GM18499 (cell line): Measurements from ENCODE around the gene TAS1R1.

Experiments
- ATAC-seq: cut with Tn5 transposase; IDR thresholded peaks from one replicate; pipeline ENCODE4 v1.9.1; 2021; ENCODE audit warnings: moderate number of reproducible peaks; ENCODE audit not compliant: insufficient read depth, unreplicated experiment

The TAS1R1 gene

DNA sequence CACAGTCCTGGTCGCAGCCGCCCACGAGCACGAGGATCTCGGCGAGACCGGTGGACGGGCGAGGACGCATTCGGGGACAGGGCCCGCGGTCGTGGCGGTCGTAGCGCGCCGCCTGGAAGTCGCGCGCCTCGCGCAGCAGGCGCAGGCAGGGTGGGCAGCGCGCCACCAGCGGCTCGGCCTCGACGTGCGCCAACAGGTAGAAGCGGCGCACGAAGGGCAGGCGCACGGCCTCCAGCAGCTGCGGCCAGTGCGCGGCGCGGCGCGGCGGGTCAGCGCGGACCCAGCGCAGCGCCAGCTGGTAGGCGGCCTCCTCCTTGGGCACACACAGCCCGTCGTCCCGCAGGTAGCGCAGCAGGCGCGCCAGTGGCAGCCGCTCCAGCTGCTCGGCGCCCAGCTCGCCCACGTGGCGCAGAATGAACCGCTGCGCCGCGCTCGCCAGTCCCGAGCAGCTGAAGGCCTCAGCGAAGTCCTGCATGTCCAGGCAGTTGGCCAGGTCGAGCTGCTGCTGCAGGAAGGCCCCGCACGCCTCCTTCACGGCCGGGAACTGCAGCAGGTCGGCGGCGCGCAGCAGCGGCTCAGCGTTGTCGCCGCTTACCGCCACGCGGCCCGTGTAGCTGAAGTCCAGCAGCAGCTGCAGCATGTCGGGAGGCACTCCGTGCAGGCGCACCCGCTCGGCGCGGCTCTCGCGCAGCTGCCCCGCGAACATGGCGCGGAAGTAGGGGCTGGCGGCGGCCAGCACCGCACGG lies 47.0 kb downstream of the TAS1R1 start:
- no peak for ATAC-seq

DNA sequence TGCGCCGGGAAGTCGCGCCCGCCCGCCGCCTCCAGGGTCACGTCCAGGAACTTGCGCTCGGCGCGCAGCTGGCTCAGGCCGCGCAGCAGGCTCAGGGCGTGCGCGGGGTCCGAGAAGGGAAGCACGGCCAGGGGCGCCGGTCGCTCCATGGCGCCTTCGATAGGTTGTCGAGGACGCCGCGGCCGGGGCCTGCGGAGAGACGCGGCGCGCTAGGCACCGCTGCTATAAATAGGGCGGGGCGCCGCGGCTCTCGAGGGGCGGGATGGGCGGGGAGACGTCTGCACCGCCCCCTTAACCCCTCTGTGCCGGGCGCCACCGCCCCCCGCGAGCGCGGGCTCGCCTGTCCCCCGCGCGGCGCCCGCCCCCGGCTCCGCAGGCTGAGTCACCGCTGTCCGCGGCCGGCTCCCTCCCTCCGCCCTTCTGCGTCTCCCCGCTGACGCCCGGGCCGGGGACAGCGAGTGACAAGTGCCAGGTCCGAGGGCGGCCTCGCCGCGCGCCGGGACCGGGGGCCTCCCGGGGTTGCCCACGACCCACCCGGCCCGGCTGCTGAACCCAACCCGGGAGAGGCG lies 47.6 kb downstream of the TAS1R1 start, which contains the start of gene KLHL21:
Gene KLHL21 (minus strand): TSS at position 201 of the 569 bp plus-strand sequence. CDS start 52 bp downstream, at position 149.
- ATAC-seq, result no peak

DNA sequence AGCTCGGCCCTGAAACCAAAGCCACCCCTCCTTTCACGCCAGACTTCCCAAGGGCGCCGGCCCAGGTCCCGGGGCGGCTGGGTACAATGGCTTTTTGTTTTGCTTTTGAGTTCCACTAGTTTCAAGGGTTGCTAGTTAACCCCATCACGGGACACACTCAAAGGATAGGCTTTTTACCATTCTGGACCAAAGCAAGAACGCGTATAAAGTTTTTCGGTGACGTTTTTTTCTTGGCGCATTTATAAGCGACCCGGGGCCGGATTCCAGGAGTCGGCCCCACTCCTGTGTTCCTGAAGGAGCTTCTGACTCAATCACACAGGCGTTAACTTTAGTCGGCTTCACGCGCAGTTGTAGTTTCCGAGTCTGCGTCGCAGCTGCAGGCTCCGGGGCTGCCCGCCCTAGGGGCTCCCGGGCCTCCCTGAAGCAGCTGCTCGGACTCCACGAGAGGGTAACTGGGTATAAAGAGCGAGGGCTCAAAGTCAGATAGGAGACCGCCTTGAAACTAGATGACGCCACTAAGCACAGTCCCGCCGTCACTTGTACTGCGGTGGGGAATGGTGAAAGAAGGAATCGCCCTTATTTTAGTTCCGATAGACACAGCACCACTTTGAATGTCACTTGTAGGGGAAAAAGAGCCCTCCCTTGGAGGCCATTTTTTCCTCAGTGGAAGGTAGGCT lies 48.3 kb downstream of the TAS1R1 start:
- ATAC-seq, result no peak

DNA sequence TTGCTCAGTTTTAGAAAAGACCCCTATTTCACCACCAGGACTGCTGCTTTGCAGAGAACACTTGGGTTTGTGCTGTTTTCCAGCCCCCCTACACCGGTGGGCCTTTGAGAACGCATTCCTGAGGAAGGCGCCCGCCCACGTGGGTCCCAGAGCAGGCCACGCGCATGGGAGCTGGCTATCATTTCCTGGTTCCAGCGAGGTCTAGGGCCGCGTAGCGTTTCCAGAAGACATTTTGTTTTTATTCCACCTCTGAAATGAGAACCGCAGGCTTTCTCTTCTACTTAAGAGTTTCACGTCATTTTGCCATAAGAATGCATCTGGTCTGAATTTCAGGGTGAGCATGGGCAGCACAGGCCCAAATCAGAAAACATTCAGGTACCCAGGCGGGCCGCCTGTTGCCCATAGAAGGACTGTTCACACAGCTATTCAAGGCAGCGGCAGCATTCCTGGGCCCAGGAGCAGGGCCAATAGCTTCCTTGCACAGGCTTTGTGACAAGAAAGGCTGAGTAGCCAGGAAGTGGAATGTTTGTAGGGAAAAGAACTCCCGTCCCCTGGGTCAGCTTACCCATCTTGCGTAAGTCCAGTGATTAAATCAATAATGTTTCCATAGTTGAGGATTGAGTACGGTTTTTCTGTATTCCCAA lies 48.9 kb downstream of the TAS1R1 start:
- no peak for ATAC-seq

DNA sequence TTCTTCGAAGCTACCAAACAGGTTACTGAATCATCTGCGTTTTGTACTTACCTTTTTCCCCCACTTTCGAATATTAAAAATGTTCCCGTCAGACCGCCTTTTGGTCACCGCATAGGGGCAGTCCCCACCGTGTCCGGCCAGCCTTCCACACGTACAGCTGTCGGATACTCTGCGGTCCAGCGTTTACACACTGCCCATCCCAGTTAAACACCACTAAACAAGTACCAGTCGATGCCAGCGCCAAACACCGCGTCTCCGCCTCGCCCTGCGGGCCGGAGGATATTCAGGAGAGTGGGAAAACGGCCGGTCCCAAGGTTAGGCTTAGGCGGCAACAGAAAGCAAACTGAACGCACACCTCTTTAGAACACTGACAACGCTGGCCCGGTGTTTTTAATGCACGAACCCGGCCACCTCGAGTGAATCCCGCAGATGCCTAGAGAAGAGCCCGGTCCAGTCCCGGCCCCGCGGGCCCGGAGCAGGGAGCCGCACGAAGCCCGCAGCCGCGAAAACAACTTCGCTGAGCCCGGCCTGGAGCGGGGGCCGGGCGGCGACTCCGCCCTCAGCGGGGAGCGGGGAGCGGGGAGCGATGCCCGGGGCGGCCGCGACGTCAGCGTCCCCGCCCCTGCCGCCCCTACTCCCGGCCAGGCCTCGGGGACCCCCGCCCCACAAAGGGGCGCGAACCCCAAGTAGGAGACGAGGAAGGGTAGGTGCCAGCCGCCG lies 57.7 kb downstream of the TAS1R1 start:
- ATAC-seq, result peak; percentile 17

DNA sequence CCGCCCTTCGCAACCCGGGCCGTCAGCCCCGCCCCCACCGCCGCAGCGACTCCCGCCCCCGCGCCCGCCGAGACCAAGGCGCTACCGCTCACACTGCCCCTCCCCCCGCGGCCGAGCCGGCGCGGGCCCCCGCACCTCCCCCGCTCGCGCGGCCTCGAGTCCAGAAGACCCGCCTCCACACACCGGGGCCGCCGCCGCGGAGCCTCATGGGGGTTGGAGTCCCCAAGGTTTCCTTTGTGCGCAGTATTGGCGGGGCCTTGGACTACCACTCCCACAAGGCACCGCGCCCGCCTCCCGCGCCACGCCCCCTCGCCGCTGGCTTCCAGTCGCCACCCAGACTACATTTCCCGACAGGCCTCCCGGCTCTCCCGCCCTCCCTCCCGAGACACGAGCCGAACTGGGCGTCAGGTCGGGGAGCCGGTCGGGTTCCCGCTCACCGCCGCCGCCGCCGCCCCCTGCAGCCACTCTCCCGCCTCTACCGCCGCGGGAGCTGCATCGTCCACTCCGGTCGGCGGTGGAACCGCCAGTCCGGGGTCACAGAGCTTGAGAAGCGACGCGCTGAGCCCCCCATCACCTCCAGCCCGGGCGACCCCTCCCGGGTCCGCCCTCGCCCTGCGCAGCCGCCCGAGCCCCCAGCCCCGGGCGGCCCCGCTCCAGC lies 58.4 kb downstream of the TAS1R1 start, which contains the start of gene PHF13:
Gene PHF13 (plus strand): TSS at position 371 of the 658 bp plus-strand sequence. CDS start 336 bp downstream, outside the sequence.
- peak; percentile 79 for ATAC-seq

DNA sequence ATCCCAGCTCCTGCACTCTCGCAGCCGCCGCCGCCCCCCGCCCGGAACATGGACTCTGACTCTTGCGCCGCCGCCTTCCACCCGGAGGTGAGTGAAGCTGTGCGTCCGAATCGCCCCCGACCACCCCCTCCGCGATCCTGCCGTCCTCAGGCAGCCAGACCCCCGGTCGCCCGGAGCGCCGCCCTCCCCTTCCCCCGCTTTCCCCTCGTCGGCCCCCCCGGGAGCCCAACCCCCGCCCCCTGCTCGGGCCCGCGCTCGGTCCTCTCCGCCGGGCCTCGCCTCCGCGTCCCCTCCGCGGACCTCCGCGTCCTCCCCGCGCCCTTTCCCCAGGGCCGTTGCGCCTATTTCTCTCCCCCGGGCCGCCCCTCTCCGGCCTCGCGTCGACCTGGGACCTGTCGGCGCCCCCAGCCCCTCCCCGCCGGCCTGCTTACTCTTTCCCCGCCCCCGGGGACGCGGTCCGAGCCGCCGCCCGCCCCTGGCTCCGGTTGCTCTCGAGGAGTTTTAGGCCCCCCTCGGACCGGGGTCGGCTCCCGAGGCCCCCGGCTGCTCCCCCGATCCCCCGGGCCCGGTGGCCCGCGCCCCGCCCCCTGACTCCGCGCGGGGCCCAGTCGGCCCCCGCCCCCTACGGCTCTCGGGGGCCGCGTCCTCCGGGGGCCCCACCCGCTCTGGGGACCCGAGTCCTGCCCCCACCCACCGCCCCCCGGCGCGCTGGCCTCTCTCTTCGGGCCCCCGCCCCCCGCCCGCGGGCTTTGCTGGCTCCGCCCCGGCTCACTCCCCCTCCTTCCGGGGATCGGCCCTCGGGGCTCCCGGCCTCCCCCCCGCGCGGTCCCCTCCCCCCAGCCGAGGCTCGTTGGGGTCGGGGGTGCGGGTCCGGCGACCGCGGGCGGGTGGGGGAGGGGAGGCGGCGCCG lies 59.2 kb downstream of the TAS1R1 start:
- no peak for ATAC-seq

DNA sequence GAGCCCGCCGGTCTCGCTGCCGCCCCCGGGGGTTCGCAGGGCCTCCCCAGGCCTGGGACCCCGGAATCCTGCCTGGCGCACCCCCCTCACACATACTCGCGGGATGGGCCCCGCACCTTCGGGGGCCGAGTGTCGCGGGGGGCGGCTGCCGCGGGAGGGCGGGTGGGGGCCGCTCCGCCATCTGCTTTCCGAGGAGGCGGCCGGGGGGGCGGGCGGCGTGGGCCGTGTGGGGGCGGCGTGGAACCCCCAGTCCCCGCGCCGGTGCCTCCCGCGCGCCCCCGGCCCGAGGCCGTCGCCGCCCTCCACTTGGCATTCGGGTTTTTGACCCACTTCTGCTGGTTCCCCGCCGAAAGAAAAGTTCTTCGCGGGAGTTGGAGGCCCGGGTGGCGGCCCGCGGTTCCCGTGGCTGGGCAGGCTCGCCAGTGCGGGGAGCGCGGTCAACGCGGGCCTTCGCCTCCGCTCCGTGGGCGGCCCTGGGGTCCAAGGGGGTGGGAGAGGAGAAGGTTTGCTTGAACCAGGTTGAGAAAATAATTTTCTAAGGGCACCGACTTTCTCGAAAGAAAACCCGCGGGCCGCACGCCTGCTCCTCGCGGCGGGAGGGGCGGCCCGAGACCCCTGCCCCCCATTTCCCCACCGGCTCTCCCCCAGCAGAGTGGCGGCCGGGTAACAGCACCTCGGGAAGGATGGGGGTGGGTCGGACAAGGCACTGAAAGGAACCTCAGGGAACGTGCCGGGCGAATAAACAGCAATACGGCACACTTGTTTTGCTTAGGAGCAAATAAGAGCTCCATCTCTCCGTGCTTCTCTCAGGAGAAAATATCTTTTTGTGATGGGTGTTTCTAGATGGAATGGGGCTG lies 60.0 kb downstream of the TAS1R1 start:
- no peak for ATAC-seq

DNA sequence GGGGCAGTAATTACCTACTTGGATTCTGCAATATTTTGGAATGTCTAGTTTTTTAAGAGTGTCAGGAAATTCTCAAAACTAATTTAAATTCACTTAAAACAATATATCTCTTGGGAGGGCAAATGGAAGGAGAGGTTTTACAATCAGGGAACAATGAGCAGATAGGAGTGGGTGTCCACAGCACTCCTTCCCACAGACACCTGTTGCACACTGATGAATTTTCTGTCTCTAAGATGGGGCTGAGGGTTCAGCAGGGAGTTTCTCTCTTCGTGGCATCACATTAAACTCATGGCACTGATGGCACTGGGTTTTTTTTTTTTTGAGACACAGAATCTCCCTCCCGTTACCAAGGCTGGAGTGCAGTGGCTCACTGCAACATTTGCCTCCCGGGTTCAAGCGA lies 63.9 kb downstream of the TAS1R1 start:
- ATAC-seq, result no peak

DNA sequence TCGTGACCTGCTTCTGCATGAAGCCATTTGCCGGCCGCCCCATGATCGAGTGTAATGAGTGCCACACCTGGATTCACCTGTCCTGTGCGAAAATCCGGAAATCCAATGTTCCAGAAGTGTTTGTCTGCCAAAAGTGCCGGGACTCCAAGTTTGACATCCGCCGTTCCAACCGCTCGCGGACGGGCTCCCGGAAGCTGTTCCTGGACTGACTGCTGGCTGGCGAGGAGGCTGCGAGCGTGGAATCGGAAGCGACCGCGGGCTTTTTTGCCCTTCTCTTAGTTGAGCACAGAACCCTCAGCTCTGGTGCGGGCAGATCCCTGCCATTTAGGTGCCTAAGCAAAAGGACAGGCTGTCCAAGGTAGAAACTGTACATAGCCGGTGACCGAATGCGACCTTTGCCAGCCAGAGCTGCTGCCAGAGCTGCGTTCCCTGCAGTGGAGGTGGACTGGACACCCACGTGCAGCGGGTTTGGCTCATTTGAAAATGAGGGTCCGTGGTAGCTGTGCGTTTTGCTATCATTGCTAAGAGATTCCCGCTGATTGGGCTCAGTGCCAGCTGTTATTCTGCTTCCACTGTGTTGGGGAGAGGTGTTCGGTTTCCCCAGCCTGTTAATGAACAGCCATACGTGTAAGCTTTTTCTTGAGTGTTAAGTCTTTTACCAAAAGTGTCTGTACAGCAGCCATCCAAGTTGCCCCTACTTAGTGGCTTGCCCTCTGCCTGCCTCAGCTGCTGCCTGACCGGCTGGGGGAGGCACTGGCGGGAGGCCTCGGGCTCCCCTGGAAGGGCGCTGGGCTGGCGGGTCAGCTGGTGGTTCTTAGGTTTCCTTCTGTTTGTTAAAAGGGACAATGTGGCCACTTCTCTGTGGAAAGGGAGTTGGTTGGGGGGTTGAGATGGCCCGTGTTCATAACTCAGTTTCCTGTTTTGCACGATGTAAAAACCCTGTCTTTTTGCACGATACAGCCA lies 66.6 kb downstream of the TAS1R1 start:
- no peak for ATAC-seq

DNA sequence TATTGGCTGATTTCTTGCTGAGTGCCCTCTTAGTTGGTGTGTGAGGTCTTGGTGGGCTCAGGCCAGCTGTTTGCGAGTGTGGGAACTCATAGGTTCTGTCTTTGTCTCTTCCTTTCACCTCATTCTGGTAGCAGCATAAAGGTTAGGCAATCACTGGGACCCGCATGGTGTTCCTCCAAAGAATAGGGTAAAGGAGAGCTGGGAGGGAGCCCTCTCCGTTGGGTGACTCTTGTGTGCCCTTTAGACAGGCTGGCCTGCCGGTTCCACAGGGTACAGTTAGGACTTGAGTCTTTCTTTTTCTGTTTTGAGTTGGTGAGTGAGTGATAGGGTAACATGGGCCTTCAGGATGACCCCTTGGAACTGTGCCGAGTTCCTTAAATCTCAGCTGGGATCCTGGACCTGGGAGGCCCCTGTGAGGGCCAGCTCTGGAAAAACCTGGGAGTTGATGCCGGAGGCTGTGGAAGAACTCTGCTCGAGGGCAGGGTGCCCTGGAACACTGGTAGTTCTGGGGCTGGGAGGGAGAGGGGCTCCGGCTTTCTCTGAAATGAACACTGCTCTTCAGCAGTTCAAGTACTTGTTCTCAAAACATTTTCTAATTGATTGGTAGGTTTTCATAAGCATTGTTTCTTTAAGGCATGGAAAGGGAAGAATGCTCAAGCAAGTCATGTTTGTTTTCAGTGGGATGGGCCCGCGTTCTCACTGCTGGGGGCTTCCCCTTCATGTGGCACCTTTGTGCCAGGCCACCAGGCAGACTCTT lies 67.5 kb downstream of the TAS1R1 start:
- ATAC-seq, result no peak

DNA sequence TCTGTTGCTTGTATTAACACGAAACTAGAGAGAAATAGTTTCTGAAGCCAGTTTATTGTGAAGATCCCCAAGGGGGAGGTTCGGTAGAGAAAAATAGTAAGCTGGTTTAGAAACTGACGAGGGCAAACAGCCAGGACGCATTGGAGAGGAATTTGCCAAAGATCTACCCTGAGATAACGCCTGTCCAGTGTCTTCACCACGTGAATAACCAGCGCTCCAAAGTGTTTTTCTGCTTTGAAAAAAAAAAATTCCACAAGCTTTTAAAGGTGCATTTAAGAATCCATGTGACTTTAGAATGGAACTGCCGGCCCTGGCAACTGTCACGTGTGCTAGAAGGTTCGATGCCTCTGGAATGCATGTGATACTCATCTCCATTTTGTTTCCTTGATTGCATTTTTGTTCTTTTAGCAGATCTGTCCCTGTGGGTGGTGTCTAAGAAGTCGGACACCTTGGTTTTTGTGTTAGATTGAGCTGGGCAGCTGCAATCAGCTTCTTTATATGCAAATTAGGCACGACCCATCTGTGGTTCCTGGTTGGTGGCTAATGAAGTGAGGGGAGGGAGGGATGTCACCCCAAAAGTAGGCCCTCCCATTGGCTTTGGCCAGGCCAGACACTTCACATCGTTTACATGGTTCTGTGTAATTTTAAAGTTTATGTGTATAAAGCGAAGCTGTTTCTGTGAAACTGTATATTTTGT lies 68.3 kb downstream of the TAS1R1 start:
- no peak for ATAC-seq

DNA sequence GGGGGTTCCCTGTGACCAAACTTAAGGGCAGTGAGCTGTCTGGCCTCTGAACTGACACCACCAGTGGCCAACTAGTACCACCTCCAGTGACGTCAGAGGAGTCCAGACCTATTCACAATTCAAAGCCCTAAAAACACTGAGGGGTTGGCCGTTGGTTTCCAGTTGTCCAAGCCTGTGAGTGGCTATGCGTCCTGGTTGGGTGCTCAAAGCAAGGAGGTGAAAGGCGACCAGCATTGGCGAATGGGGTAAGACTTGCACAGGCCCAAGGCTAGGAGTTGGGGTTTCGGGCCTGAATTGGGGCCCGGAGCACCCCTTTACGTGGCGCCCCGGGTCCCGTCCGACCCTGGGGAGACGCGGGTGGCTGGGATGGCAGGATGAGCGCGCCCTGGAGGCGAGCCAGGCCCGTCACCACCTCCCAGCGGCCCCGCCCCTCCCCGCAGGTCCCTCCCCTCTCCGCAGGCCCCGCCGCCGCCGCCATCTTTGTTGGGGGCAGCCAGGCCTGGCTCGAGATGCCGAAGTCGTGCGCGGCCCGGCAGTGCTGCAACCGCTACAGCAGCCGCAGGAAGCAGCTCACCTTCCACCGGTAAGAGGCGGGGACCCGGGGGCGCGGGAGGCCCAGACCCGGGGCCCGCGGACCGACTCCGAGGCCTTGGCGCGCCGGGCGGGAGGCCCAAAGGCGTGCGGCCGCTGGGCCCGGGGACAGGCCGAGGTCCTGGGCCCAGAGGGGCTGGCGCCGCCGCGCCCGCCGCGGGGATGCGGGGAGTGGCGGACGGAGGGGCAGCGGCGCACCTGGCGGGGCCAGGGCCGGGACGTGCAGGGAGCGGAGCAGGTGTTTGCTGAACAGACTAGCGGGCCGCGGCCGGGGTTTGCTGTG lies 69.8 kb downstream of the TAS1R1 start, which contains the start of gene THAP3:
Gene THAP3 (plus strand): TSS at position 159 of the 874 bp plus-strand sequence. CDS start 351 bp downstream, at position 510.
- no peak for ATAC-seq

DNA sequence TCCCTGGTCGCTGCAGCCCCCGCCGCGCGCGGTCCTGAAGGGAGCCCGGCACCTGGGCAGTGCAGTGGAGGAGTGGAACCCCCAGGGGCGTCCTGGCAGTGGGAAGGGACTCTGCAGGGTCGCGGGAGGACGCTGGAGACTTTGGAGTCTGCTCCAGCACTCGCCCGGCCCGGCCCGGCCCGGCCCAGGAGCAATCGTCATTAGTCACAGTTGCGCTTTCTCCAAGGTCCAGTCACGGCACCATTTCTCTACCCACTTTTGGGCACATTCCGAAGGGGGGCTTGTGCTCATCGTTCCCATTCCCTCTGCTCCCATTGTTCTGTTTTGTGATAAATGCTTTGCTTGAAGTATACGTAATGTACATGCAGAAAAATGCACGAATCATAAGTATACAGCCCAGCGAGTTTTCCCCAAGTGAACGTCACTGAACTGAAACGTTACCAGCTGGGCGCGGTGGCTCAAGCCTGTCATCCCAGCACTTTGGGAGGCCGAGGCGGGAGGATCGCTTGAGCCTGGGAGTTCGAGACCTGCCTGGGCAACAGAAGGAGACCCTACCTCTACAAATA lies 70.6 kb downstream of the TAS1R1 start:
- ATAC-seq, result no peak
